Liver (tissue), 3 donors: ENCODE results near the gene KCNJ10.

Source experiments
- CTCF ChIP-seq: fragments of 150-350 bp; IDR thresholded peaks from 2 replicates; pipeline ENCODE4 v1.5.1; 2017; ENCODE audit warnings: improper control_type of control experiment, low read depth, low read length; ENCODE audit not compliant: missing input control
- JUND ChIP-seq, 2 donors: IDR thresholded peaks; 2 replicates each; pipeline ENCODE4 v1.6.1; 2016; ENCODE audit warnings: antibody characterized with exemption in 2 of 2
- SP1 ChIP-seq: IDR thresholded peaks from 2 replicates; pipeline ENCODE4 v1.6.1; 2018; ENCODE audit warnings: antibody characterized with exemption, mild to moderate bottlenecking
- YY1 ChIP-seq: IDR thresholded peaks from 2 replicates; pipeline ENCODE4 v1.6.1; 2016; ENCODE audit warnings: antibody characterized with exemption, mild to moderate bottlenecking
- ZBTB33 ChIP-seq: IDR thresholded peaks from 2 replicates; pipeline ENCODE4 v1.6.1; 2016; ENCODE audit warnings: antibody characterized with exemption
- donor health status: healthy.
- donor health status: healthy.

- TF ChIP-seq CTCF (no peak), YY1 (no peak), ZBTB33 (no peak), JUND (IDR thresholded peaks at IDR 0.05) (no peak), SP1 (no peak)
Observed at GRCh38 chr1:160104486-160104885, 34.5 kb upstream of the KCNJ10 start.
